Activated T-cell treated with anti-CD3 and anti-CD28 coated beads, Interleukin-2, amount 50 U/mL, for 24 hours (primary cell): Measurements from ENCODE around the gene SRGN.
"Not testable (repeated sequence)": the region's sequence is repeated elsewhere in the genome, so short reads cannot be mapped to it uniquely, and the experiment has no call there.

ENCODE experiments used
- DNase-seq: peaks from one replicate; pipeline ENCODE4 v3.0.0-alpha.2; 2020
- H3K27ac Mint-ChIP-seq: 2 replicates; pipeline ENCODE4 v1.8.0; 2020; ENCODE audit warnings: mild to moderate bottlenecking, mixed read lengths
- H3K27me3 Mint-ChIP-seq: 2 replicates; pipeline ENCODE4 v1.8.0; 2020; ENCODE audit warnings: mixed read lengths
- H3K36me3 Mint-ChIP-seq: 2 replicates; pipeline ENCODE4 v1.8.0; 2020; ENCODE audit warnings: low read depth, mixed read lengths
- H3K4me1 Mint-ChIP-seq: 2 replicates; pipeline ENCODE4 v1.8.0; 2020; ENCODE audit warnings: low read depth, mixed read lengths
- H3K4me3 Mint-ChIP-seq: 2 replicates; pipeline ENCODE4 v1.8.0; 2020; ENCODE audit warnings: mild to moderate bottlenecking, moderate library complexity, mixed read lengths
- H3K9me3 Mint-ChIP-seq: 2 replicates; pipeline ENCODE4 v1.8.0; 2020; ENCODE audit warnings: mixed read lengths

SRGN gene, protein sequence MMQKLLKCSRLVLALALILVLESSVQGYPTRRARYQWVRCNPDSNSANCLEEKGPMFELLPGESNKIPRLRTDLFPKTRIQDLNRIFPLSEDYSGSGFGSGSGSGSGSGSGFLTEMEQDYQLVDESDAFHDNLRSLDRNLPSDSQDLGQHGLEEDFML

DNA sequence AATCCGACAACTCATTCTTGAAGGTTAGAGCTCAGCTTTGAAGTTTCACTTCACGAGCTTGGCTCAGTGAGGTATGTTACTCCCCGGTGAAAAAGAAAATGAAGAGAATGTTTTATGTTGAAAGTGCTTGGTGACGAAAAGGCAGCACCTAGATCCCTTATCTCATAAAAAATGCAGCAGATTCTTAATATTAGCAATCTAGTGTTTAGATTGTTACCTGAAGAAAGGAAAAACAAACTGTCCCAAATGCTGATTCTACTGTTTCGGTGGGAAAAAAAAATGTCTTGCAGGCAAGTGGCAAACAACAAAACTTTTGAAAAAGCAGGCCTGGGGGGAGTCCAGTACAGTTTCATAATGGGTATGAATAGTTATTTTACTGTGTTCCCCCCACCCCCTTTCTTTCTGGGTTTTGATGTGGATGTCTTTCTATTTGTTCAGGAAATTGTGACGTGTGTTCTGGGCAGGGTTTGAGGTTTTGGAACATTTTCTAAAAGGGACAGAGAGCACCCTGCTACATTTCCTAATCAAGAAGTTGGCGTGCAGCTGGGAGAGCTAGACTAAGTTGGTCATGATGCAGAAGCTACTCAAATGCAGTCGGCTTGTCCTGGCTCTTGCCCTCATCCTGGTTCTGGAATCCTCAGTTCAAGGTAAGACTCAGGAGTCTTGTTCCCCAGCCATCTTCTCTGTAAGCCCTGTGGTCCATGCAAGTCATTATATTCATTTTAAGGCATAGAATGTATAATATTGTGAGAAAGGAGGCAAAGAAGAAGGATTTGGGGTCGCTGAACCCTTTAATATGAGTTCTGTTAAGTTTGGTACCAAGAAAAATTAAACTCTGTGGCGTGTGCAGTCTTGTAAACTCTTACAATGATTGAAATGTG, at the start of gene SRGN:
TSS of gene SRGN (plus strand) at position 514 of the 881 bp plus-strand sequence. CDS start at position 569, 55 bp downstream.
- H3K4me1 Mint-ChIP-seq: peaks cover 64% of the 10 kb centered on the region
- DNase-seq: peak; percentile 74
- no peaks in the 10 kb centered on the region for H3K9me3 Mint-ChIP-seq
- H3K4me3 Mint-ChIP-seq: peak within 1 kb of the TSS; percentile 94
- H3K36me3 Mint-ChIP-seq: peaks cover 48% of the 10 kb centered on the region
- H3K27me3 Mint-ChIP-seq: no peaks in the 10 kb centered on the region
- peak within 1 kb of the TSS; percentile 99 for H3K27ac Mint-ChIP-seq

DNA sequence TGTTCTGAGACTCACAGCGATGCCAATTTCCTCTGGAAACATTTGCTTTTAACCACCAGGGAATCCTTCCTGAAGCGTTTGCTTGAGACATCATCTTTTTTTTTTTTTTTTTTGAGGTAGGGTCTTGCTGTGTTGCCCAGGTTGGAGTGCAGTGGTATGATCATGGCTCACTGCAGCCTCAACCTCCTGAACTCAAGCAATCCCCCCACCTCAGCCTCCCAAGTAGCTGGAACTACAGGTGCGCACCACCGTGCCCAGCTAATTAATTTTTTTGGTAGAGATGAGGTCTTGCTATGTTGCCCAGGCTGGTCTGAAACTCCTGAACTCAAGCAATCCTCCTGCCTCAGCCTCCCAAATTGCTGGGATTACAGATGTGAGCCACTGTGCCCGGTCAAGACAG, 47.0 kb upstream of the SRGN start:
- not testable (repeated sequence) for H3K27me3 Mint-ChIP-seq, H3K9me3 Mint-ChIP-seq, H3K27ac Mint-ChIP-seq, DNase-seq, H3K4me3 Mint-ChIP-seq, H3K36me3 Mint-ChIP-seq
- peaks cover 31% of the 10 kb centered on the region for H3K4me1 Mint-ChIP-seq

DNA sequence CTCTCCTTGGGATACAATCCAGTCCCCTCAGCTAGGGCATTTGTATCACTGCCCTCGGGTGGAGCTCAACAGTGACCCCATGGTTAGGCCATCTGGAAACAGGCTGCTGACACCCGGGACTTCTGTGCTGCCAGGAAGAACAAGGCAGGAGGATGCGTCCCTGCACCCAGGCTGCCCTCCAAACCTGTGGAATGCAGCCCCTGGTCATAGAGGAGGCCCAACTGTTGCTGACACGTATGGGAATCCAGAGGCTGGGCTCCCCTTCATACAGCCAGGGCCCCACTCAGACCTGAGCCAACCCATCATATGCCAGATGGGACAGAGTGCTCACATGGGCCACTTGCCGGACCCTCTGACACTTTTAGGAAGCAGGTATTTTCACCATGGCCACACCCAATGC, 45.5 kb upstream of the SRGN start:
- Mint-ChIP-seq H3K9me3 (no peaks in the 10 kb centered on the region), H3K4me1 (peaks cover 46% of the 10 kb centered on the region), H3K27me3 (no peaks in the 10 kb centered on the region), H3K27ac (no peak overlapping the region), H3K4me3 (no peak overlapping the region), H3K36me3 (no peaks in the 10 kb centered on the region)
- DNase-seq: no peak

DNA sequence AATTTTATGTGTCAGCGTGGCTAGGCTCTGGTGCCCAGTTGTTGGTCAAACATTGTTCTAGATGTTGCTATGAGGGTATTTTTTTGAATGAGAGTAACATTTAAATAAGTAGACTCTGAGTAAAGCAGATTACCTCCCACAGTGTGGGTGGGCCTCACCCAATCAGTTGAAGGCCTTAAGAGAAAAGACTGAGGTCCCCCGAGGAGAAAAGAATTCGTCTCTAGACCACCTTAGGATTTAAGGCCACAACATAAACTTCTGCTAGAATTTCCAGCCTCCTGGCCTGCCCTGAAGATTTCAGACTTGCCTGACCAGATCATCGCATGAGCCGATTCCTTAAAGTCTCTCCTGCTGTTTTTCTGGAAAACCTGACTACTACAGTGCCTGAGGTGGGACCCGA, 45.1 kb upstream of the SRGN start:
- Mint-ChIP-seq H3K9me3 (no peaks in the 10 kb centered on the region), H3K36me3 (no peaks in the 10 kb centered on the region), H3K4me3 (no peak overlapping the region), H3K27ac (peak overlapping the region; percentile 40), H3K27me3 (no peaks in the 10 kb centered on the region), H3K4me1 (peaks cover 50% of the 10 kb centered on the region)
- DNase-seq: no peak

DNA sequence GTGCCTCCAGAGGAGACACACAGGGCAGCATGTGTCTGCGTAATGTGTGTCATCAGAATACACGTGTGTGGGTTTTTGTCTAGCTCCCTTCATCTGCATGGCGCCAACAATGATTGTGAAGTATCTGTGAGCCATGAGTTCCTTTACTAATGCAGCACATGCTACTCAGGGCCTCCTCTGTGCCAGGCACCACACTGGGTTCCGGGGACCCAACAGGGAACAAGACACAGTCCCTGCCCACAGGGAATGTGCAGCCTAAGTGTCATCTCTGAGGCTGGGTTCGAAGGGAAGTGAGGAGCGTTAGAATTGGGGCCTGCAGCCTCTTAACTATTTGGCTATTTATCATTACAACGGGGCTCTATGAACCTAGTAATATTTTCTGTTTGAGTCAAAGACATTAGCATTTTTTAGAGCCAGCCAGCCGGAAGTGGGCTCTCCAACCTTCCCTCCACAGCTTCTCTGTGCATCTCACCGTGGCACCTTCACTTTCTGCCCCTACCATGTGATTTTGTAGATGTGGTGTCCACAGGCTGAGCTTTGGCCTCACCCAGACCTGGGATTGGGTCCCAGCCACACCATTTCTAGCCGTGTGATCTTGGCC, 43.9 kb upstream of the SRGN start:
- H3K27me3 Mint-ChIP-seq: no peaks in the 10 kb centered on the region
- H3K27ac Mint-ChIP-seq: peak overlapping the region; percentile 92
- no peaks in the 10 kb centered on the region for H3K36me3 Mint-ChIP-seq
- peaks cover 61% of the 10 kb centered on the region for H3K4me1 Mint-ChIP-seq
- H3K4me3 Mint-ChIP-seq: peak overlapping the region; percentile 22
- H3K9me3 Mint-ChIP-seq: no peaks in the 10 kb centered on the region
- peak; percentile 61 for DNase-seq

DNA sequence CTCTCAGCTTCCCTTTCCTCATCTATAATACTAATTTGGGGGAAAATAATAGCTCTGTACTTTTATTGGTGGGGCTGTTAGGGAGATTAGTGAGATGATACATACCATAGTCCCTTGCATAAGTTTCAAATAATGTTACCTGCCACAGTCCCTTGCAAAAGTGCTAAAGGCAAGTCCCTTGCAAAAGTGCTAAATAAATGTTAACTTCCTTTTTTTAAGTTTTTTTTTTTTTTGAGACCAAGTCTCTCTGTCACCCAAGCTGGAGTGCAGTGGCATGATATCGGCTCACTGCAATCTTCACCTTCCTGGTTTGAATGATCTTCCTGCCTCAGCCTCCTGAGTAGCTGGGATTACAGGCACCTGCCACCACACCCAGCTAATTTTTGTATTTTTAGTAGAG, 43.4 kb upstream of the SRGN start:
- Mint-ChIP-seq H3K36me3 (no peaks in the 10 kb centered on the region), H3K27me3 (no peaks in the 10 kb centered on the region), H3K4me3 (peak overlapping the region; percentile 22), H3K4me1 (peaks cover 62% of the 10 kb centered on the region), H3K9me3 (no peaks in the 10 kb centered on the region), H3K27ac (peak overlapping the region; percentile 92)
- no peak for DNase-seq

DNA sequence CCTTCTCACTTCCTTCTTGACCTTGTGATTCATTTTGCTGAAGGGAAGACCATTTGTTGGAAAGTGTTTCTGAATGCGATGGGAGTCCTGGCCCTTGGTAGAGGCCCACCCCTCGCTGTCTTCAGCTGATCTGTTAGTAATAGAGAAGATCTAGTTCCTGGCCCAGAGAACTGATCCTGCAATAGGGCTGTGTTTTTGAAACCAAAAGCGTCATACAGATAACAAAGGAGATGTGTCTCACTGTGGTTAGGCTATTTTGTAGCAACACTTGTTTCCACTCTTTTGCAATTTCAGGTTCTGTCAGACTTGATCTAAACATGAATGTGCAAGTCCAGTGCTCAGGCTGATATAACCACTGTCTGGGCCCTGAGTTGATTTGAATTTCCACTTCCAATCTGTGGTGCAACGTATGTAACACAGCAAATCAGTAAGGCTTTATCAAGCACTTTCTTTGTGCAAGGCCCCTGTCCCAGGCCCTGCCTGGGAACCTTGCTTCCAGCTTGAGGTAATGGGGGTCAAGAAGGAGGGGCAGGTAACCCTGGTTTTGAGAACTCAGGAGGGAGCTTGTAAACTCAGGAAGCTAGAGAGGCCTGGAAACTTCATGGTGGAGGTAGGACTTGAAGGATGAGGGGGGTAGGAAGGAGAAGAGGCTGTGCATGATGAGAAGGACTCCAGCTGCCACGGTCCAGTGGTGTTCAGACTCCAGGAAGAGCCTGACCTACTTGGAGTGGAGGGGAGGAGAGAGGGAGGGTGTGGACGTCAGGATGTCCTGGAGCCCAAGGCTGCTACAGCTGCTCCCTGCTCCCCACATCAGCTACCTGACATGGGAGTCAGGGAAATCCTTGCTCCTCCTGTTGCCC, 42.2 kb upstream of the SRGN start:
- Mint-ChIP-seq H3K27me3 (no peaks in the 10 kb centered on the region), H3K27ac (peak overlapping the region; percentile 92), H3K4me1 (peaks cover 65% of the 10 kb centered on the region), H3K4me3 (peak overlapping the region; percentile 48), H3K36me3 (no peaks in the 10 kb centered on the region), H3K9me3 (no peaks in the 10 kb centered on the region)
- peak; percentile 52 for DNase-seq

DNA sequence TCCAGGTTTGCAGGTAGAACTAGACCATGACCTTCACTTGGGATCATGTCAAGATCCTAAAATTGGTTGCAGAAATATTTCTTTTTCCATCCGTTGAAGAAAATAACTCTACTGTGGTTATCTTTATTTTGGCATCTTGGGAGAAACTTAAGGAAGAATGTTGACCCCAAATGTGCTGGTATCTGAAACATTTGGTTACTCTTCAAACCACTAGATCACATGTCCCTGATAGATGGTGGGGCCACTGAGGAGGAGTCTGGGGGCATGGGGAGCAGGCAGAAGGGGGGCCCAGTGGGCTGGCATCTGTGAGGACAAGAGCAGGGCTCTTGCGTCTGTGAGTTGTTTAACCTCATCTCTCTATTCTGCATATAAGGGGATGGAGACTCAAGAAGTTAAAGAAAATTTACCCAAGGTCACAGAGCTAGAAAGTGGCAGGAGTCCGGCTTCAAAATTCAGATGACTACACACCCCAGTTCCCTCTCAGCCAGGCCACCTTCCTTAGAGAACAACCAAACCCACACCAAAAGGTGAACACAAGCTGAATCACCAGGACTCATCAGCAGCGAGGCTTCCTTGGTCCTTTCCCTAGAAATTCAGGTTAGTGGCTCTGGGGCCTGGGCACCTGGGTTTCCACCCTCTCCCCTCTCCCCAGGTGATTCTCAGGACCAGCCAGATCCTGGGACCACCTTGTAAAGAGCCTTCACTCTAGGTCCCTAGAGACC, 40.6 kb upstream of the SRGN start:
- no peak for DNase-seq
- Mint-ChIP-seq H3K27me3 (no peaks in the 10 kb centered on the region), H3K9me3 (no peaks in the 10 kb centered on the region), H3K36me3 (no peaks in the 10 kb centered on the region), H3K4me3 (no peak overlapping the region), H3K4me1 (peaks cover 75% of the 10 kb centered on the region), H3K27ac (peak overlapping the region; percentile 85)

DNA sequence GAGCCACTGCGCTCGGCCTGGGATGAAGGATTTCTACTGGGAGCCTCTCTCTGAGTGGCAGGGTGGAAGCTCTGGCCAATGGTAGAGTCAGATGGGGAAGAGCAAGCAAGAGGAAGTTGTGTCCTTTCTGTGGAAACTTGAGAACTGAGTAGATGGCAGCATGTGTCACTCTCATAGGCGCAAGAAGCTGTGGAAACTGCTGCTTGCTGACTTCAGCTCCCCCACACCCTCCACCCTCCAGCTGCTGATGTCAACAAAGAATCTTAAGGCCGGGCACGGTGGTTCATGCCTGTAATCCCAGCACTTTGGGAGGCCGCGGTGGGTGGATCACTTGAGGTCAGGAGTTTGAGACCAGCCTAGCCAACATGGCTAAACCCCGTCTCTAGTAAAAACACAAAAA, 39.8 kb upstream of the SRGN start:
- peaks cover 74% of the 10 kb centered on the region for H3K4me1 Mint-ChIP-seq
- peak overlapping the region; percentile 15 for H3K4me3 Mint-ChIP-seq
- DNase-seq: no peak
- H3K9me3 Mint-ChIP-seq: no peaks in the 10 kb centered on the region
- H3K27ac Mint-ChIP-seq: peak overlapping the region; percentile 85
- no peaks in the 10 kb centered on the region for H3K36me3 Mint-ChIP-seq
- no peaks in the 10 kb centered on the region for H3K27me3 Mint-ChIP-seq

DNA sequence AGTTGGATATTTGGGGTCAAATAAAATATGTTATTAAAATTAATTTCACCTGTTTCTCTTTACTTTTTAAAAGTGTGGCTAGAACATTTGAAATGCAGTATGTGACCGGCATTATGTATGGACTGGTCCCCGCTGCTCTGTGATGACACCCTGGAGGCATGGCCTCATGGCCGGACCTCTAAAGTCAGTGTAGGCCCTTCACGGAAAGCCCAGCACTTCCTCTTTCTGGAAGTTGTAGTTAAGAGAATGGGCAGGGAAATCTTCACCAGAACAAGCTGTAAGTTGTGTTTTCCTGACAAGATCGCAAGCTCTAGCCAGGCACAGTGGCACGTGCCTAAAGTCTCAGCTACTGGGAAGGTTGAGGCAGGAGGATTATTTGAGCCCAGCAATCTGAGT, 38.3 kb upstream of the SRGN start:
- Mint-ChIP-seq H3K36me3 (no peaks in the 10 kb centered on the region), H3K27ac (peak overlapping the region; percentile 2), H3K27me3 (no peaks in the 10 kb centered on the region), H3K4me3 (no peak overlapping the region), H3K9me3 (no peaks in the 10 kb centered on the region), H3K4me1 (peaks cover 67% of the 10 kb centered on the region)
- DNase-seq: no peak

DNA sequence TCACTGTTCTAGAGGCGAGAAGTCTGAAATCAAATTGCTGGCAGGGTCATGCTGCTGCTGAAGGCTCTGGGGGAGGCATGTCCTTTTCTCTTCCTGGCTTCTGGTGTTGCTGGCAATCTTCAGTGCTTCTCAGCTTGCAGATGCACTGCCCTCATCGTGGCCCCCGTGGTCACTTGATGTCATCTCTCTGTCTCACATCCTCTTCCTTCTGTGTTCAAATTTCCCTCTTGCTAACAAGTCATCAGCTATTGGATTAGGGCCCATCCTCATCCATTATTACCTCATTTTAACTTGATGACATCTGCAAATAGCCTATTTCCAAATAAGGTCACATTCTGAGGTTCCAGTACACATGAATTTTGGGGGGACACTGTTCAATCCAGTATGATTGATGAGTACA, 36.6 kb upstream of the SRGN start:
- peaks cover 65% of the 10 kb centered on the region for H3K4me1 Mint-ChIP-seq
- no peaks in the 10 kb centered on the region for H3K36me3 Mint-ChIP-seq
- DNase-seq: no peak
- no peak overlapping the region for H3K4me3 Mint-ChIP-seq
- H3K9me3 Mint-ChIP-seq: no peaks in the 10 kb centered on the region
- H3K27me3 Mint-ChIP-seq: no peaks in the 10 kb centered on the region
- peak overlapping the region; percentile 12 for H3K27ac Mint-ChIP-seq

DNA sequence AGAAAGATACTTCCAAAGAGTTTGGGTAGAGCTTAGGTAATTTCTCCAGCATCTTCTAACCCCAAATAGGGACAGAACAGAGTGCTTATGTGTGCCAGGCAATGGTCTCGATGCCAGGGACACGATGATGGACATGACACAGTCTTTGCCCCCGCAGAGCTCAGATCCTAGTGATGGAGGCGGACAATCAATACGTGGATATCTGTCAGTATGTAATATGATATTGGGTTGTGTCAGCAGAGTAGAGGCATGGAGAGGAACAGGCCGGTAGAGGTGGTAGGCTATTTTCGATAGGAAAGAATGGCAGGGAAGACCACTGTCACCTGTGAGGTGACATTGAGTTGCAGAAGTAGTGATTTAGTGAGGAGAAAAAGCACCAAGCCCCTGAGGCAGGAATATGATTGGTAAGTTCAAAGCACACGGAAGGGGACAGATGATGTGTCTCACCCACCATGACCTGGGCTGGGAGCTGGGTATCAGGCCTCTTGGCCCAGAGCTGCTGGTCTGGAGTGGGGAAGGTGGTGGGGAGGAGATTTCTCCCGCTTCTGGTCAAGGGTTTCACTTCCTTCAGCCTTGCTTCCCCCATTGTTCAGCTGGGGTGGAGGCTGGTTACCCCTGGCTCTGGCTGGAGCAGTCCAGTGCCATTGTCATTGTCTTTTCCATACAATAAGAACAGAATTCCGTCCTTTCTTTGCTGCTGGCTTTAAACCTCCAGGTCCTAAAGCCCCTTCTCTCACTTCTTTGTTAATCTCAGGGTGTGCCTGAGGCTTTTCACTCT, 36.0 kb upstream of the SRGN start:
- Mint-ChIP-seq H3K36me3 (no peaks in the 10 kb centered on the region), H3K27ac (no peak overlapping the region), H3K4me3 (no peak overlapping the region), H3K4me1 (peaks cover 65% of the 10 kb centered on the region), H3K27me3 (no peaks in the 10 kb centered on the region), H3K9me3 (no peaks in the 10 kb centered on the region)
- DNase-seq: no peak

DNA sequence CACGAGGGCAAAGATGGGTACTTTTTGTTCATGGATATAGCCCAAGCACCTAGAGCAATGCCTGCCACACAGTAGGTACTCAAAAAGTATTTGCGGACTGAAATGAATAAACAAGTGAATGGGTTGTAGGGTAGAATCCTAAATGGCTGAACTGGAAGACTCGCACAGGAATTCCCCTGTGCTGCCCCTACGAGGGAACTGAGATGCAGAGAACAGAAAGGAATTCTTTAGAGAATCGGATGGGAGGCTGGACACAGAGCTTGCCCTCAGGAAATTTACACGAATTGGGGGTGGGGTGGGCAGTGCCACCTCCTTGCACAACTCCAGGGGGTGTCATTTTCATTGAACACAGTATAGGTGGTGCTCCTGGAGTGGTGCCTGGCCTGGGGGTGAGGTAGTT, 35.2 kb upstream of the SRGN start:
- no peak overlapping the region for H3K4me3 Mint-ChIP-seq
- H3K9me3 Mint-ChIP-seq: no peaks in the 10 kb centered on the region
- H3K27me3 Mint-ChIP-seq: no peaks in the 10 kb centered on the region
- no peak for DNase-seq
- H3K36me3 Mint-ChIP-seq: no peaks in the 10 kb centered on the region
- peaks cover 65% of the 10 kb centered on the region for H3K4me1 Mint-ChIP-seq
- no peak overlapping the region for H3K27ac Mint-ChIP-seq
